SK-N-SH treated with all-trans-retinoic acid at 6 μM for 48 hours (cell line): Measurements from ENCODE around the gene KPNB1.

ENCODE experiments used
- ATAC-seq: fragments of 200-7000 bp; cut with Tn5 transposase; 3 replicates; pipeline ENCODE4 v1.9.1; 2020; ENCODE audit warnings: mild to moderate bottlenecking, moderate library complexity
- ARNTL ChIP-seq: fragments of 450-650 bp; formaldehyde crosslinking; IDR thresholded peaks from 2 replicates; pipeline ENCODE4 v1.5.0; 2020; ENCODE audit warnings: low read depth, mild to moderate bottlenecking, moderate library complexity, borderline replicate concordance
- BACH2 ChIP-seq: fragments of 250-450 bp; sonication (Bioruptor Pico); IDR thresholded peaks from 2 replicates; pipeline ENCODE4 v1.9.0; 2021; ENCODE audit warnings: mild to moderate bottlenecking, borderline replicate concordance
- CREB5 ChIP-seq: fragments of 250-450 bp; sonication (Bioruptor Pico); IDR thresholded peaks from 2 replicates; pipeline ENCODE4 v1.5.1; 2020; ENCODE audit warnings: low read depth, mild to moderate bottlenecking, moderate library complexity
- CSDC2 ChIP-seq: fragments of 250-450 bp; sonication (Bioruptor Pico); IDR thresholded peaks from 2 replicates; pipeline ENCODE4 v1.5.0; 2020; ENCODE audit warnings: mild to moderate bottlenecking, moderate library complexity
- CSRNP3 ChIP-seq: fragments of 250-450 bp; sonication (Bioruptor Pico); IDR thresholded peaks from 2 replicates; pipeline ENCODE4 v1.5.1; 2021; ENCODE audit warnings: mild to moderate bottlenecking, moderate library complexity
- ESRRG ChIP-seq: fragments of 250-450 bp; sonication (Bioruptor Pico); IDR thresholded peaks from 2 replicates; pipeline ENCODE4 v1.6.1; 2021; ENCODE audit warnings: mild to moderate bottlenecking
- ISL1 ChIP-seq: fragments of 250-450 bp; sonication (Bioruptor Pico); IDR thresholded peaks from 2 replicates; pipeline ENCODE4 v2.1.2; 2022; ENCODE audit warnings: mild to moderate bottlenecking, moderate library complexity
- OSR1 ChIP-seq: fragments of 250-450 bp; sonication (Bioruptor Pico); IDR thresholded peaks from 2 replicates; pipeline ENCODE4 v1.8.0; 2022; ENCODE audit warnings: moderate library complexity, mild to moderate bottlenecking, inconsistent platforms
- PATZ1 ChIP-seq: fragments of 250-450 bp; sonication (Bioruptor Pico); IDR thresholded peaks from 2 replicates; pipeline ENCODE4 v1.8.0; 2020; ENCODE audit warnings: mild to moderate bottlenecking, moderate library complexity, borderline replicate concordance
- POU6F1 ChIP-seq: fragments of 250-450 bp; sonication (Bioruptor Pico); IDR thresholded peaks from 2 replicates; pipeline ENCODE4 v1.8.0; 2021; ENCODE audit warnings: low read depth, mild to moderate bottlenecking, moderate library complexity, borderline replicate concordance
- PPARA ChIP-seq: fragments of 250-450 bp; sonication (Bioruptor Pico); IDR thresholded peaks from 2 replicates; pipeline ENCODE4 v1.5.0; 2020; ENCODE audit warnings: mild to moderate bottlenecking, borderline replicate concordance
- RARB ChIP-seq: fragments of 250-450 bp; sonication (Bioruptor Pico); IDR thresholded peaks from 2 replicates; pipeline ENCODE4 v1.8.0; 2021; ENCODE audit warnings: mild to moderate bottlenecking, moderate library complexity
- SNAI2 ChIP-seq: fragments of 250-450 bp; sonication (Bioruptor Pico); IDR thresholded peaks from 2 replicates; pipeline ENCODE4 v1.5.0; 2020; ENCODE audit warnings: mild to moderate bottlenecking, moderate library complexity
- ZC3H10 ChIP-seq: fragments of 250-450 bp; sonication (Bioruptor Pico); IDR thresholded peaks from 2 replicates; pipeline ENCODE4 v1.5.1; 2021; ENCODE audit warnings: mild to moderate bottlenecking, moderate library complexity
- ZFP3 ChIP-seq: fragments of 250-450 bp; sonication (Bioruptor Pico); IDR thresholded peaks from 2 replicates; pipeline ENCODE4 v1.5.0; 2020; ENCODE audit warnings: mild to moderate bottlenecking, moderate library complexity
- ZFP30 ChIP-seq: fragments of 450-650 bp; formaldehyde crosslinking; IDR thresholded peaks from 2 replicates; pipeline ENCODE4 v1.5.0; 2022; ENCODE audit warnings: mild to moderate bottlenecking, moderate library complexity
- ZNF565 ChIP-seq: fragments of 450-650 bp; formaldehyde crosslinking; conservative IDR thresholded peaks from 2 replicates; pipeline ENCODE4 v1.5.0; 2020; ENCODE audit warnings: low read depth, mild to moderate bottlenecking, moderate library complexity
- ZNF70 ChIP-seq: fragments of 450-650 bp; formaldehyde crosslinking; IDR thresholded peaks from 2 replicates; pipeline ENCODE4 v1.5.0; 2020; ENCODE audit warnings: mild to moderate bottlenecking, moderate library complexity
- ZNF8 ChIP-seq: fragments of 450-650 bp; formaldehyde crosslinking; IDR thresholded peaks from 2 replicates; pipeline ENCODE4 v1.5.0; 2020; ENCODE audit warnings: mild to moderate bottlenecking, moderate library complexity
- TF ChIP-seq, protein P1 (sequence below): fragments of 250-450 bp; sonication (Bioruptor Pico); IDR thresholded peaks from 2 replicates; pipeline ENCODE4 v1.5.0; 2020; ENCODE audit warnings: mild to moderate bottlenecking, moderate library complexity

KPNB1 gene

DNA sequence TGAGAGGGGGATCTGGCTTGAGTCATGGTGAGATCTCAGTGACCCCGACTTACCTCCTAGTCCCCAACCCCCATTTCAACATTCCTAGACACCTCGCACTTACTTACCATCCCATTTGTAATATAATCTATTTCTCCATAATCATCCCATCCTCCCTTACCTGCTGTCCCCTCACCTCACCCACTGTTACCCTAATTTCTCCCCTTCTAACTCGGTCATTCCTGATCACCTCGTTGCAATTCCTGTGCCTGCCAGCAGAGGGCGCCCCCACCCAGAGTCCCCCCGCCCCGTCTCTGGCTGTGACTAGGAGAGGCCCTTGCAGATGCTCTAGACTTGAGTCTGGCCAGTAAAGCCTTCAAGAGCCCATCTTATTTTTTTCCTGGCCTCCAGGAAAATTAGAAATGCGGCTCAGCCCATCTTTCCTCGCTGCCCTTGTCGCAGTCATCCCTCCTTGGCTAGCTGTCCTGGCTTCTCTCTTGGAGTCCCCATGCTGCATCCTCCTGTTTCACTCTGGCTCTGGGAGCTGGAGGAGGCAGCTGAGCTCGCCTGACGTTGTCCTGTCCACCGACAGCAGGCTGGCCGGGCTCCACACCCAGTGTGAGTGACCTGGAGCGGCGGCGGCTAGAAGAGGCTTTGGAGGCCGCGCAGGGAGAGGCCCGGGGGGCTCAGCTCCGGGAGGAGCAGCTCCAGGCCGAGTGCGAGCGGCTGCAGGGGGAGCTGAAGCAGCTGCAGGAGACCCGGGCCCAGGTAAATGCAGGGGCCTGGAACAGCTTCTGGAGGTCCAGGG is 49.2 kb downstream of the KPNB1 start:
- ATAC-seq = peak; percentile 59
- no peak for TF ChIP-seq ZFP3 (CRISPR knock-in tag)
- TF ChIP-seq ZC3H10 (CRISPR knock-in tag) = no peak
- no peak for TF ChIP-seq PPARA (CRISPR knock-in tag)
- no peak for TF ChIP-seq ZNF565 (CRISPR knock-in tag)
- TF ChIP-seq ZNF70 (CRISPR knock-in tag) = no peak
- TF ChIP-seq CREB5 (CRISPR knock-in tag) = no peak
- no peak for TF ChIP-seq ESRRG (CRISPR knock-in tag)
- no peak for TF ChIP-seq SNAI2 (CRISPR knock-in tag)
- no peak for TF ChIP-seq ISL1 (CRISPR knock-in tag)
- TF ChIP-seq ZNF8 = no peak
- no peak for TF ChIP-seq ZFP30 (CRISPR knock-in tag)

GRCh38 chr17:47699536-47699840 is 49.8 kb downstream of the KPNB1 start:
- TF ChIP-seq POU6F1 (CRISPR knock-in tag) = no peak
- no peak for TF ChIP-seq OSR1 (CRISPR knock-in tag)
- TF ChIP-seq ZNF8 = no peak
- TF ChIP-seq ZNF565 (CRISPR knock-in tag) = no peak
- no peak for TF ChIP-seq CREB5 (CRISPR knock-in tag)
- TF ChIP-seq, protein P1, sequence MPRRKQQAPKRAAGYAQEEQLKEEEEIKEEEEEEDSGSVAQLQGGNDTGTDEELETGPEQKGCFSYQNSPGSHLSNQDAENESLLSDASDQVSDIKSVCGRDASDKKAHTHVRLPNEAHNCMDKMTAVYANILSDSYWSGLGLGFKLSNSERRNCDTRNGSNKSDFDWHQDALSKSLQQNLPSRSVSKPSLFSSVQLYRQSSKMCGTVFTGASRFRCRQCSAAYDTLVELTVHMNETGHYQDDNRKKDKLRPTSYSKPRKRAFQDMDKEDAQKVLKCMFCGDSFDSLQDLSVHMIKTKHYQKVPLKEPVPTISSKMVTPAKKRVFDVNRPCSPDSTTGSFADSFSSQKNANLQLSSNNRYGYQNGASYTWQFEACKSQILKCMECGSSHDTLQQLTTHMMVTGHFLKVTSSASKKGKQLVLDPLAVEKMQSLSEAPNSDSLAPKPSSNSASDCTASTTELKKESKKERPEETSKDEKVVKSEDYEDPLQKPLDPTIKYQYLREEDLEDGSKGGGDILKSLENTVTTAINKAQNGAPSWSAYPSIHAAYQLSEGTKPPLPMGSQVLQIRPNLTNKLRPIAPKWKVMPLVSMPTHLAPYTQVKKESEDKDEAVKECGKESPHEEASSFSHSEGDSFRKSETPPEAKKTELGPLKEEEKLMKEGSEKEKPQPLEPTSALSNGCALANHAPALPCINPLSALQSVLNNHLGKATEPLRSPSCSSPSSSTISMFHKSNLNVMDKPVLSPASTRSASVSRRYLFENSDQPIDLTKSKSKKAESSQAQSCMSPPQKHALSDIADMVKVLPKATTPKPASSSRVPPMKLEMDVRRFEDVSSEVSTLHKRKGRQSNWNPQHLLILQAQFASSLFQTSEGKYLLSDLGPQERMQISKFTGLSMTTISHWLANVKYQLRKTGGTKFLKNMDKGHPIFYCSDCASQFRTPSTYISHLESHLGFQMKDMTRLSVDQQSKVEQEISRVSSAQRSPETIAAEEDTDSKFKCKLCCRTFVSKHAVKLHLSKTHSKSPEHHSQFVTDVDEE (CRISPR knock-in tag) = no peak
- TF ChIP-seq CSRNP3 (CRISPR knock-in tag) = no peak
- TF ChIP-seq ZFP3 (CRISPR knock-in tag) = no peak
- TF ChIP-seq CSDC2 (CRISPR knock-in tag) = no peak
- TF ChIP-seq ESRRG (CRISPR knock-in tag) = no peak
- TF ChIP-seq RARB = no peak
- TF ChIP-seq ARNTL (CRISPR knock-in tag) = no peak
- no peak for TF ChIP-seq ZC3H10 (CRISPR knock-in tag)
- ATAC-seq = no peak

GRCh38 chr17:47700471-47701449 is 51.0 kb downstream of the KPNB1 start:
- no peak for ATAC-seq
- no peak for TF ChIP-seq PPARA (CRISPR knock-in tag)
- no peak for TF ChIP-seq ZC3H10 (CRISPR knock-in tag)
- TF ChIP-seq POU6F1 (CRISPR knock-in tag) = no peak
- TF ChIP-seq BACH2 (CRISPR knock-in tag) = no peak
- TF ChIP-seq ESRRG (CRISPR knock-in tag) = no peak
- TF ChIP-seq ZNF70 (CRISPR knock-in tag) = no peak
- no peak for TF ChIP-seq ISL1 (CRISPR knock-in tag)
- no peak for TF ChIP-seq PATZ1
